C4-2B (cell line): ENCODE results near the gene THADA.

ENCODE experiments used
- CTCF ChIP-seq: fragments of 450-650 bp; conservative IDR thresholded peaks from 2 replicates; pipeline ENCODE4 v1.5.1; 2017; ENCODE audit warnings: mild to moderate bottlenecking
- ZFX ChIP-seq: fragments of 450-650 bp; IDR thresholded peaks from 2 replicates; pipeline ENCODE4 v1.6.1; 2017

DNA sequence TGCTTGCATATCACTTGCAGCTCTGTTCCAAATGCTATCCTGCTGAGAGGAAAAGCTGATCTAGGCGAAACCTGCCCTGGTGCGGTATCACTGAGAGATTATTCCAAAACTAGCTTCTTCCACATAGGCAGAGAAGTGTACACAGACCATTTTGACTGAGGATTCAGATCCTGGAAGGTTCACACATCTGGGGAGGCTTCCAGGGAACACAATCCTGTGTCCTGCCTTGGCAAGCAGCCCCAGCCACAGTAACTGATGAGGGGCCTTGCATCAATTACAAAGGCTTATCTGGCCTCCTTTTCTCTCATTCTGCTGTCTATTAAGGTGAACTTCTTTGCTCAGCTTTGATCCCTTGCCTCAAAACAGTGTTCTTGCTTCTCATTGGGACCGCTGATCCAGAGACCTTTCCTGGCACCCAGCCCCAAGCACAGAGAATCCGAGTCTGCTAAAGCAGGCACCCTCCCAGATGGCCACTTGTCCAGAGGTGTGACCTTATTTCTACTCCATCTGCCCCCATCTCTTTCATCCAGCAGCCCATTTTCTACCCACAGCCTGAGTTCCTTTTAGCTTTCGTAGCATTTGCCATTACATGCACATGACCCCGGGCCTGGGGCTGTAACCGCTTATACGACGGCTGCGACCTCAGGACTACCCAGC lies 317.1 kb downstream of the THADA start:
- TF ChIP-seq CTCF (no peak), ZFX (no peak)
